Hepatocyte (in vitro differentiated cells): ENCODE data around the gene PCBP3.

Experiments used
- CTCF ChIP-seq: fragments of 200-600 bp; sonication (generic); IDR thresholded peaks from 2 replicates; pipeline ENCODE4 v1.5.1; 2016; ENCODE audit warnings: antibody characterized with exemption, mild to moderate bottlenecking; ENCODE audit not compliant: poor library complexity
- EZH2 ChIP-seq: fragments of 200-600 bp; sonication (generic); IDR thresholded peaks from 2 replicates; pipeline ENCODE4 v1.6.1; 2016; ENCODE audit warnings: antibody characterized with exemption, mild to moderate bottlenecking, borderline replicate concordance
- EZH2phosphoT487 ChIP-seq: fragments of 200-600 bp; sonication (generic); IDR thresholded peaks from one replicate; pipeline ENCODE4 v1.6.1; 2018; ENCODE audit warnings: antibody characterized with exemption, mild to moderate bottlenecking, low read depth, moderate library complexity; ENCODE audit not compliant: unreplicated experiment, severe bottlenecking

DNA sequence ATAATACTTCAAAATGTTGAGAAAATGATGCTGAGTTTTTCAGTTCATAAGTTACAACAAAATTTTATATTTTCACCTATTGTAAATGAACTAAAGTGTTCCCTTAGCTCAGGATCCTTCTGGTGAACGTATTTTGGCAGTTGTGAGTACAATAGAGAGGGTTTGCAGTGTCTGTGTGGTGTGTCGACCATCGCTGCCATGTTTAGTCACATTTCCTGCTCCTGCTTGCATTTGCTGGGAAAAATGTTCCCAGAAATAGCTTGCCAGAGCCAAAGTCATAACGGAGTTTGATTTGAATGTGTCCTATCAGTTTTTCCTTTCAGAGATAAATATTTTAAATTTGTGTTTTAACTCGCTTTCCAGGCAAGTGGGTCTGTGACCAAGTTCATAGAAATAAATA lies 220.9 kb downstream of the PCBP3 start:
- TF ChIP-seq CTCF (no peak), EZH2 (no peak), EZH2phosphoT487 (no peak)
